Activated CD4-positive, alpha-beta T cell treated with anti-CD3 and anti-CD28 coated beads for 24 hours (primary cell): ENCODE data around the gene COL5A2.

Experiments
- DNase-seq, 2 donors: peaks; one replicate each; pipeline ENCODE4 v3.0.0-alpha.2; 2020; ENCODE audit warnings: low read depth in 2 of 2

Gene COL5A2

GRCh38 chr2:189097934-189098333, 81.6 kb downstream of the COL5A2 start:
- DNase-seq = no peak

- DNase-seq = no peak
Measured at GRCh38 chr2:189096769-189097447, 82.7 kb downstream of the COL5A2 start.

GRCh38 chr2:189095101-189095500, 84.5 kb downstream of the COL5A2 start:
- DNase-seq = no peak

- DNase-seq = no peak
Measured at GRCh38 chr2:189092936-189093335, 86.6 kb downstream of the COL5A2 start.

- DNase-seq = no peak
Measured at GRCh38 chr2:189091253-189091652, 88.3 kb downstream of the COL5A2 start.

GRCh38 chr2:189088591-189089205, 90.9 kb downstream of the COL5A2 start:
- no peak for DNase-seq

- DNase-seq = no peak
Measured at GRCh38 chr2:189086710-189087109, 92.9 kb downstream of the COL5A2 start.

GRCh38 chr2:189086250-189086649, 93.3 kb downstream of the COL5A2 start:
- no peak for DNase-seq

GRCh38 chr2:189083606-189084005, 96.0 kb downstream of the COL5A2 start:
- DNase-seq = no peak

GRCh38 chr2:189083106-189083505, 96.5 kb downstream of the COL5A2 start:
- DNase-seq = no peak

GRCh38 chr2:189082376-189082975, 97.1 kb downstream of the COL5A2 start:
- DNase-seq = no peak

- no peak for DNase-seq
Measured at GRCh38 chr2:189076572-189076971, 103.0 kb downstream of the COL5A2 start.

- no peak for DNase-seq
Measured at GRCh38 chr2:189076120-189076519, 103.4 kb downstream of the COL5A2 start.

GRCh38 chr2:189074506-189074905, 105.1 kb downstream of the COL5A2 start:
- no peak for DNase-seq

- DNase-seq = no peak
Measured at GRCh38 chr2:189072036-189072435, 107.5 kb downstream of the COL5A2 start.

- no peak for DNase-seq
Measured at GRCh38 chr2:189069855-189070619, 109.5 kb downstream of the COL5A2 start.

GRCh38 chr2:189066037-189066436, 113.5 kb downstream of the COL5A2 start:
- no peak for DNase-seq

GRCh38 chr2:189060096-189060642, 119.4 kb downstream of the COL5A2 start:
- DNase-seq = no peak

- DNase-seq = no peak
Measured at GRCh38 chr2:189057316-189057715, 122.2 kb downstream of the COL5A2 start.

GRCh38 chr2:189056200-189057106, 123.1 kb downstream of the COL5A2 start:
- DNase-seq = no peak

- DNase-seq = no peak
Measured at GRCh38 chr2:189050165-189050712, 129.3 kb downstream of the COL5A2 start.
